Measurements from ENCODE around the gene HIVEP1.

HIVEP1 gene

DNA sequence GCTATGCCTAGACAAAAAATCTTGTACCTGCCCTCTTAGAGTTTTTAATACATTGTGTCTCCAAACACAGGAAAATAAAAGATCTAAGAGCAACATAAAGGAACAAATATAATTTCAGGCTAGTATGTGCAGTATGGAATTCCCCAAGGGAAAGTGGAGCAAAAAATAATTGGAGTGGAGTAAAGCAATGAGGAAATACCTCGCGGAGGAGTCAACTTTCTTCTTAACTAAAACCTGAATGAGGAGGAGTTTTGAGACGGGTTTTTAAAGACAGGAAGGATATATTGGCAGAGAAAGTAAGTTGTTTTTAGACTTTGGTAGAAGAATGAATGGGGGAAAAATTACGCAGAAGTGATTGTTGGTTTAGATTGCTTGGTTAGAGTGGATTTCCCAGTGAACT, 14.0 kb downstream of the HIVEP1 start:
- no peak for ATAC-seq
- no peak for TF ChIP-seq SNAI2 (CRISPR knock-in tag; IDR thresholded peaks at IDR 0.05)
- no peak for TF ChIP-seq TOX (CRISPR knock-in tag; IDR thresholded peaks at IDR 0.05; ENCODE audit: borderline replicate concordance)
- TF ChIP-seq RARB (CRISPR knock-in tag; IDR thresholded peaks at IDR 0.05) = no peak
- TF ChIP-seq ZNF565 (CRISPR knock-in tag; conservative IDR thresholded peaks at IDR 0.05; ENCODE audit: low read depth) = no peak
- no peak for TF ChIP-seq BACH2 (CRISPR knock-in tag; IDR thresholded peaks at IDR 0.05; ENCODE audit: borderline replicate concordance)
- TF ChIP-seq CSDC2 (CRISPR knock-in tag; IDR thresholded peaks at IDR 0.05) = no peak
- no peak for TF ChIP-seq ESRRG (CRISPR knock-in tag; IDR thresholded peaks at IDR 0.05)
- no peak for TF ChIP-seq PPARA (CRISPR knock-in tag; IDR thresholded peaks at IDR 0.05; ENCODE audit: borderline replicate concordance)
- TF ChIP-seq, protein P1, sequence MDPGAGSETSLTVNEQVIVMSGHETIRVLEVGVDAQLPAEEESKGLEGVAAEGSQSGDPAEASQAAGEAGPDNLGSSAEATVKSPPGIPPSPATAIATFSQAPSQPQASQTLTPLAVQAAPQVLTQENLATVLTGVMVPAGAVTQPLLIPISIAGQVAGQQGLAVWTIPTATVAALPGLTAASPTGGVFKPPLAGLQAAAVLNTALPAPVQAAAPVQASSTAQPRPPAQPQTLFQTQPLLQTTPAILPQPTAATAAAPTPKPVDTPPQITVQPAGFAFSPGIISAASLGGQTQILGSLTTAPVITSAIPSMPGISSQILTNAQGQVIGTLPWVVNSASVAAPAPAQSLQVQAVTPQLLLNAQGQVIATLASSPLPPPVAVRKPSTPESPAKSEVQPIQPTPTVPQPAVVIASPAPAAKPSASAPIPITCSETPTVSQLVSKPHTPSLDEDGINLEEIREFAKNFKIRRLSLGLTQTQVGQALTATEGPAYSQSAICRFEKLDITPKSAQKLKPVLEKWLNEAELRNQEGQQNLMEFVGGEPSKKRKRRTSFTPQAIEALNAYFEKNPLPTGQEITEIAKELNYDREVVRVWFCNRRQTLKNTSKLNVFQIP (CRISPR knock-in tag; IDR thresholded peaks at IDR 0.05; ENCODE audit: borderline replicate concordance, low read depth) = no peak
- TF ChIP-seq, protein P2, sequence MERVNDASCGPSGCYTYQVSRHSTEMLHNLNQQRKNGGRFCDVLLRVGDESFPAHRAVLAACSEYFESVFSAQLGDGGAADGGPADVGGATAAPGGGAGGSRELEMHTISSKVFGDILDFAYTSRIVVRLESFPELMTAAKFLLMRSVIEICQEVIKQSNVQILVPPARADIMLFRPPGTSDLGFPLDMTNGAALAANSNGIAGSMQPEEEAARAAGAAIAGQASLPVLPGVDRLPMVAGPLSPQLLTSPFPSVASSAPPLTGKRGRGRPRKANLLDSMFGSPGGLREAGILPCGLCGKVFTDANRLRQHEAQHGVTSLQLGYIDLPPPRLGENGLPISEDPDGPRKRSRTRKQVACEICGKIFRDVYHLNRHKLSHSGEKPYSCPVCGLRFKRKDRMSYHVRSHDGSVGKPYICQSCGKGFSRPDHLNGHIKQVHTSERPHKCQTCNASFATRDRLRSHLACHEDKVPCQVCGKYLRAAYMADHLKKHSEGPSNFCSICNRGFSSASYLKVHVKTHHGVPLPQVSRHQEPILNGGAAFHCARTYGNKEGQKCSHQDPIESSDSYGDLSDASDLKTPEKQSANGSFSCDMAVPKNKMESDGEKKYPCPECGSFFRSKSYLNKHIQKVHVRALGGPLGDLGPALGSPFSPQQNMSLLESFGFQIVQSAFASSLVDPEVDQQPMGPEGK (CRISPR knock-in tag; IDR thresholded peaks at IDR 0.05; ENCODE audit: borderline replicate concordance) = no peak
- TF ChIP-seq ZNF8 (CRISPR knock-in tag; IDR thresholded peaks at IDR 0.05) = no peak
- no peak for TF ChIP-seq ZNF70 (CRISPR knock-in tag; IDR thresholded peaks at IDR 0.05)
- TF ChIP-seq ARNTL (CRISPR knock-in tag; IDR thresholded peaks at IDR 0.05; ENCODE audit: borderline replicate concordance, low read depth) = no peak
- no peak for TF ChIP-seq TCF4 (CRISPR knock-in tag; IDR thresholded peaks at IDR 0.05; ENCODE audit: borderline replicate concordance)
- TF ChIP-seq, protein P3, sequence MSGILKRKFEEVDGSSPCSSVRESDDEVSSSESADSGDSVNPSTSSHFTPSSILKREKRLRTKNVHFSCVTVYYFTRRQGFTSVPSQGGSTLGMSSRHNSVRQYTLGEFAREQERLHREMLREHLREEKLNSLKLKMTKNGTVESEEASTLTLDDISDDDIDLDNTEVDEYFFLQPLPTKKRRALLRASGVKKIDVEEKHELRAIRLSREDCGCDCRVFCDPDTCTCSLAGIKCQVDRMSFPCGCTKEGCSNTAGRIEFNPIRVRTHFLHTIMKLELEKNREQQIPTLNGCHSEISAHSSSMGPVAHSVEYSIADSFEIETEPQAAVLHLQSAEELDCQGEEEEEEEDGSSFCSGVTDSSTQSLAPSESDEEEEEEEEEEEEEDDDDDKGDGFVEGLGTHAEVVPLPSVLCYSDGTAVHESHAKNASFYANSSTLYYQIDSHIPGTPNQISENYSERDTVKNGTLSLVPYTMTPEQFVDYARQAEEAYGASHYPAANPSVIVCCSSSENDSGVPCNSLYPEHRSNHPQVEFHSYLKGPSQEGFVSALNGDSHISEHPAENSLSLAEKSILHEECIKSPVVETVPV (CRISPR knock-in tag; IDR thresholded peaks at IDR 0.05) = no peak
- no peak for TF ChIP-seq GLIS3 (CRISPR knock-in tag; IDR thresholded peaks at IDR 0.05)
- TF ChIP-seq ZC3H10 (CRISPR knock-in tag; IDR thresholded peaks at IDR 0.05) = no peak
- TF ChIP-seq, protein P4, sequence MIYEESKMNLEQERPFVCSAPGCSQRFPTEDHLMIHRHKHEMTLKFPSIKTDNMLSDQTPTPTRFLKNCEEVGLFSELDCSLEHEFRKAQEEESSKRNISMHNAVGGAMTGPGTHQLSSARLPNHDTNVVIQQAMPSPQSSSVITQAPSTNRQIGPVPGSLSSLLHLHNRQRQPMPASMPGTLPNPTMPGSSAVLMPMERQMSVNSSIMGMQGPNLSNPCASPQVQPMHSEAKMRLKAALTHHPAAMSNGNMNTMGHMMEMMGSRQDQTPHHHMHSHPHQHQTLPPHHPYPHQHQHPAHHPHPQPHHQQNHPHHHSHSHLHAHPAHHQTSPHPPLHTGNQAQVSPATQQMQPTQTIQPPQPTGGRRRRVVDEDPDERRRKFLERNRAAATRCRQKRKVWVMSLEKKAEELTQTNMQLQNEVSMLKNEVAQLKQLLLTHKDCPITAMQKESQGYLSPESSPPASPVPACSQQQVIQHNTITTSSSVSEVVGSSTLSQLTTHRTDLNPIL (CRISPR knock-in tag; IDR thresholded peaks at IDR 0.05; ENCODE audit: low read depth) = no peak
- no peak for TF ChIP-seq OSR1 (CRISPR knock-in tag; IDR thresholded peaks at IDR 0.05)

DNA sequence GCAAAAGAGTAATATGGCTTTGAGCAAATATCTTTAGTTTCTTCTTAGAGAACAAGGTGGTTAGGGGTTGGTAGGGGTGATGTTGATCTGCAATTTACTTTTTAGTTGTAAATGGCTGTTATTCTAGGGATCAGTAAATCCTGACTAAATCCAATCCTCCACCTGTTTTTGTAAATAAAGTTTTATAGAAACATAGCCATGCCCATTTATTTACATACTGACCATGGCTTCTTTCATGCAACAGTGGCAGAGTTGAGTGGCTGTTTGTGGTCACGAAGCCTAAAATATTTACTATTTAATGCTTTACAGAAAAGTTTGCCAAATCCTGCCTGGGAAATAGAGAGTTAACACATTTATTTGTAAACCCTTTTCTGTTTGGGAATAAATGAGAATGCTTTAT, 14.7 kb downstream of the HIVEP1 start:
- TF ChIP-seq ESRRG (CRISPR knock-in tag; IDR thresholded peaks at IDR 0.05) (no peak), OSR1 (CRISPR knock-in tag; IDR thresholded peaks at IDR 0.05) (no peak), ZC3H10 (CRISPR knock-in tag; IDR thresholded peaks at IDR 0.05) (no peak), ZFP3 (CRISPR knock-in tag; IDR thresholded peaks at IDR 0.05) (no peak), RARB (CRISPR knock-in tag; IDR thresholded peaks at IDR 0.05) (no peak), ZFP30 (CRISPR knock-in tag; IDR thresholded peaks at IDR 0.05) (no peak), CSDC2 (CRISPR knock-in tag; IDR thresholded peaks at IDR 0.05) (no peak), SNAI2 (CRISPR knock-in tag; IDR thresholded peaks at IDR 0.05) (no peak)
- TF ChIP-seq, protein P2 (CRISPR knock-in tag; IDR thresholded peaks at IDR 0.05; ENCODE audit: borderline replicate concordance) = no peak
- TF ChIP-seq, protein P4 (CRISPR knock-in tag; IDR thresholded peaks at IDR 0.05; ENCODE audit: low read depth) = no peak
- TF ChIP-seq, protein P1 (CRISPR knock-in tag; IDR thresholded peaks at IDR 0.05; ENCODE audit: borderline replicate concordance, low read depth) = no peak
- ATAC-seq = no peak
